HG03280 (cell line): ENCODE measurements around the gene ZRSR2.
"Not testable (repeated sequence)": the region's sequence is repeated elsewhere in the genome, so short reads cannot be mapped to it uniquely, and the experiment has no call there.

Source experiments
- ATAC-seq: cut with Tn5 transposase; IDR thresholded peaks from one replicate; pipeline ENCODE4 v1.9.1; 2021; ENCODE audit warnings: mild to moderate bottlenecking, moderate library complexity; ENCODE audit not compliant: unreplicated experiment

ZRSR2 gene

GRCh38 chrX:15789979-15790768 is at the start of gene ZRSR2:
ZRSR2 (plus strand) TSS chrX:15790484; CDS start chrX:15790496, 12 bp downstream.
- ATAC-seq, result peak; percentile 92

- no peak for ATAC-seq
These were observed 46.0 kb upstream of the ZRSR2 start for GRCh38 chrX:15744181-15744867.

- ATAC-seq, result no peak
These were observed 45.1 kb upstream of the ZRSR2 start for GRCh38 chrX:15745179-15745578.

- ATAC-seq, result not testable (repeated sequence)
These were observed 43.6 kb upstream of the ZRSR2 start for GRCh38 chrX:15746651-15747050.

- no peak for ATAC-seq
These were observed 42.6 kb upstream of the ZRSR2 start for GRCh38 chrX:15747626-15748173.

GRCh38 chrX:15748841-15749240 is 41.4 kb upstream of the ZRSR2 start:
- ATAC-seq, result no peak

- ATAC-seq, result peak; percentile 85
These were observed 40.4 kb upstream of the ZRSR2 start for GRCh38 chrX:15749642-15750610.

GRCh38 chrX:15750611-15751154 is 39.6 kb upstream of the ZRSR2 start:
- ATAC-seq, result no peak

- ATAC-seq, result no peak
These were observed 39.0 kb upstream of the ZRSR2 start for GRCh38 chrX:15751155-15751819.

GRCh38 chrX:15755091-15755490 is 35.2 kb upstream of the ZRSR2 start:
- no peak for ATAC-seq

- ATAC-seq, result no peak
These were observed 32.1 kb upstream of the ZRSR2 start for GRCh38 chrX:15758140-15758539.

GRCh38 chrX:15759886-15760285 is 30.4 kb upstream of the ZRSR2 start:
- ATAC-seq, result not testable (repeated sequence)

GRCh38 chrX:15761564-15762191 is 28.6 kb upstream of the ZRSR2 start:
- no peak for ATAC-seq

- ATAC-seq, result no peak
These were observed 20.9 kb upstream of the ZRSR2 start for GRCh38 chrX:15769300-15769954.

GRCh38 chrX:15781961-15782699 is 8.2 kb upstream of the ZRSR2 start:
- ATAC-seq, result peak; percentile 80

- no peak for ATAC-seq
These were observed 5.0 kb upstream of the ZRSR2 start for GRCh38 chrX:15785176-15785750.

GRCh38 chrX:15786915-15787314 is 3.4 kb upstream of the ZRSR2 start:
- no peak for ATAC-seq

- peak; percentile 19 for ATAC-seq
These were observed 546 bp downstream of the ZRSR2 start for GRCh38 chrX:15790769-15791290.
